Hepatocyte (in vitro differentiated cells): ENCODE measurements around the gene CHD5. TPM values are rescaled to one million over a fixed set of nuclear protein-coding genes. Genes with fewer than 3 reads are reported as not detected.

ENCODE experiments used
- DNase-seq: peaks from one replicate; pipeline ENCODE4 v3.0.0-alpha.2; 2016; ENCODE audit warnings: low spot score
- H2AFZ ChIP-seq: fragments of 200-600 bp; sonication (generic); 2 replicates; pipeline ENCODE4 v1.6.0; 2016; ENCODE audit warnings: antibody characterized with exemption, mild to moderate bottlenecking
- H3K27ac ChIP-seq: fragments of 200-600 bp; sonication (generic); 2 replicates; pipeline ENCODE4 v1.5.1; 2016; ENCODE audit warnings: mild to moderate bottlenecking
- H3K27me3 ChIP-seq: fragments of 200-600 bp; sonication (generic); 2 replicates; pipeline ENCODE4 v1.6.1; 2016
- H3K36me3 ChIP-seq: fragments of 200-600 bp; sonication (generic); replicated peaks from 2 replicates; pipeline ENCODE4 v1.5.1; 2016; ENCODE audit warnings: low read depth; ENCODE audit not compliant: insufficient read depth
- H3K4me1 ChIP-seq: fragments of 200-600 bp; sonication (generic); 2 replicates; pipeline ENCODE4 v1.5.1; 2016; ENCODE audit warnings: mild to moderate bottlenecking, moderate library complexity; ENCODE audit not compliant: insufficient read depth
- H3K4me2 ChIP-seq: fragments of 200-600 bp; sonication (generic); 2 replicates; pipeline ENCODE4 v1.6.0; 2016
- H3K4me3 ChIP-seq: fragments of 200-600 bp; sonication (generic); 2 replicates; pipeline ENCODE4 v1.5.1; 2016; ENCODE audit warnings: mild to moderate bottlenecking
- H3K79me2 ChIP-seq: fragments of 200-600 bp; sonication (generic); 2 replicates; pipeline ENCODE4 v1.6.0; 2017; ENCODE audit warnings: mild to moderate bottlenecking
- H3K9me2 ChIP-seq: fragments of 200-600 bp; sonication (generic); replicated peaks from 2 replicates; pipeline ENCODE4 v1.6.0; 2017; ENCODE audit warnings: mild to moderate bottlenecking; ENCODE audit not compliant: insufficient read depth
- H3K9me3 ChIP-seq: fragments of 200-600 bp; sonication (generic); 2 replicates; pipeline ENCODE4 v1.5.1; 2016; ENCODE audit warnings: low read depth, mild to moderate bottlenecking
- H4K20me1 ChIP-seq: fragments of 200-600 bp; sonication (generic); 2 replicates; pipeline ENCODE4 v1.6.0; 2016; ENCODE audit warnings: mild to moderate bottlenecking; ENCODE audit not compliant: insufficient read depth, poor library complexity, severe bottlenecking
- CTCF ChIP-seq: fragments of 200-600 bp; sonication (generic); IDR thresholded peaks from 2 replicates; pipeline ENCODE4 v1.5.1; 2016; ENCODE audit warnings: antibody characterized with exemption, mild to moderate bottlenecking; ENCODE audit not compliant: poor library complexity
- EZH2 ChIP-seq: fragments of 200-600 bp; sonication (generic); IDR thresholded peaks from 2 replicates; pipeline ENCODE4 v1.6.1; 2016; ENCODE audit warnings: antibody characterized with exemption, mild to moderate bottlenecking, borderline replicate concordance
- EZH2phosphoT487 ChIP-seq: fragments of 200-600 bp; sonication (generic); IDR thresholded peaks from one replicate; pipeline ENCODE4 v1.6.1; 2018; ENCODE audit warnings: antibody characterized with exemption, mild to moderate bottlenecking, low read depth, moderate library complexity; ENCODE audit not compliant: unreplicated experiment, severe bottlenecking
- WGBS: methylation state at CpG from one replicate; pipeline ENCODE4 v1.1.6; 2016; ENCODE audit warnings: low lambda C conversion rate; ENCODE audit errors: missing lambda C conversion rate; 5-methylcytosine and 5-hydroxymethylcytosine counted together
- polyA plus RNA-seq: library from polyadenylated mRNA; unstranded; fragments of >200 nt; fragmentation: Nextera tagmentation; extraction: Ambion mirVana; gene quantifications from 2 replicates; pipeline ENCODE4 v1.2.1, GENCODE V29; 2016
- total RNA-seq: library from RNA; depleted of rRNA; stranded (reverse); fragments of >200 nt; gene quantifications from 2 replicates; pipeline ENCODE4 v1.2.3, GENCODE V29; 2014

The CHD5 gene
- total and polyA plus RNA-seq, 2 experiments from 2014 or later, result 0.13 TPM; not detected in 1

GRCh38 chr1:6123083-6123482 lies 57.0 kb downstream of the CHD5 start:
- DNase-seq, result no peak
- Histone ChIP-seq H3K27me3 (no peaks in the 10 kb centered on the region), H3K27ac (no peak overlapping the region), H3K4me3 (no peak overlapping the region), H3K4me2 (no peak overlapping the region), H3K9me2 (no peaks in the 10 kb centered on the region), H3K36me3 (no peaks in the 10 kb centered on the region), H2AFZ (no peak overlapping the region), H3K4me1 (no peaks in the 10 kb centered on the region), H3K9me3 (no peaks in the 10 kb centered on the region), H4K20me1 (no peaks in the 10 kb centered on the region), H3K79me2 (no peaks in the 10 kb centered on the region)
- WGBS, result 85% methylated on average over 7 of the region's 7 CpGs
- TF ChIP-seq EZH2 (no peak), CTCF (no peak), EZH2phosphoT487 (no peak)

GRCh38 chr1:6121651-6122370 lies 58.3 kb downstream of the CHD5 start:
- Histone ChIP-seq H2AFZ (no peak overlapping the region), H3K27me3 (no peaks in the 10 kb centered on the region), H3K79me2 (no peaks in the 10 kb centered on the region), H3K36me3 (no peaks in the 10 kb centered on the region), H4K20me1 (no peaks in the 10 kb centered on the region), H3K4me1 (no peaks in the 10 kb centered on the region), H3K27ac (no peak overlapping the region), H3K4me3 (no peak overlapping the region), H3K9me3 (no peaks in the 10 kb centered on the region), H3K4me2 (no peak overlapping the region), H3K9me2 (no peaks in the 10 kb centered on the region)
- 92% methylated on average over 17 of the region's 17 CpGs for WGBS
- DNase-seq, result no peak
- TF ChIP-seq CTCF, result no peak
- no peak for TF ChIP-seq EZH2phosphoT487
- TF ChIP-seq EZH2, result no peak

- 95% methylated on average over 18 of the region's 18 CpGs for WGBS
- TF ChIP-seq EZH2phosphoT487 (no peak), CTCF (no peak), EZH2 (no peak)
- no peaks in the 10 kb centered on the region for H4K20me1 ChIP-seq
Observed at GRCh38 chr1:6121021-6121421, 59.1 kb downstream of the CHD5 start.

GRCh38 chr1:6118415-6118814 lies 61.7 kb downstream of the CHD5 start:
- Histone ChIP-seq H2AFZ (no peak overlapping the region), H3K27me3 (no peaks in the 10 kb centered on the region), H3K9me2 (no peaks in the 10 kb centered on the region), H3K79me2 (no peaks in the 10 kb centered on the region), H3K36me3 (no peaks in the 10 kb centered on the region), H3K4me2 (no peak overlapping the region), H3K4me1 (no peaks in the 10 kb centered on the region), H3K27ac (no peak overlapping the region), H3K4me3 (no peak overlapping the region), H3K9me3 (no peaks in the 10 kb centered on the region), H4K20me1 (no peaks in the 10 kb centered on the region)
- WGBS, result 87% methylated on average over 3 of the region's 3 CpGs
- DNase-seq, result no peak
- no peak for TF ChIP-seq EZH2
- no peak for TF ChIP-seq CTCF
- TF ChIP-seq EZH2phosphoT487, result no peak

More at GRCh38 chr1:6121021-6121421, 59.1 kb downstream of the CHD5 start:
- no peaks in the 10 kb centered on the region for H3K4me1 ChIP-seq
- no peaks in the 10 kb centered on the region for H3K9me2 ChIP-seq
- H3K27ac ChIP-seq, result no peak overlapping the region
- H3K27me3 ChIP-seq, result no peaks in the 10 kb centered on the region
- no peak overlapping the region for H3K4me2 ChIP-seq
- no peak for DNase-seq
- no peaks in the 10 kb centered on the region for H3K9me3 ChIP-seq
- H2AFZ ChIP-seq, result no peak overlapping the region
- no peaks in the 10 kb centered on the region for H3K79me2 ChIP-seq
- no peaks in the 10 kb centered on the region for H3K36me3 ChIP-seq
- H3K4me3 ChIP-seq, result no peak overlapping the region
